HepG2 (cell line): ENCODE measurements around the gene FRMD4A.

Experiments
- CBFB ChIP-seq: sonication (generic); formaldehyde crosslinking; IDR thresholded peaks from 2 replicates; pipeline ENCODE4 v1.4.0; 2020; ENCODE audit warnings: missing genetic modification reagents
- ETV6 ChIP-seq: sonication (generic); formaldehyde crosslinking; conservative IDR thresholded peaks from 2 replicates; pipeline ENCODE4 v1.4.0; 2020; ENCODE audit warnings: missing genetic modification reagents
- MYC ChIP-seq: sonication (generic); formaldehyde crosslinking; IDR thresholded peaks from 2 replicates; pipeline ENCODE4 v1.9.0; 2021; ENCODE audit warnings: missing genetic modification reagents, borderline replicate concordance
- POLR2A ChIP-seq, 2 experiments: IDR thresholded peaks; 2 replicates each; pipeline ENCODE4 v1.6.1; 2011; ENCODE audit warnings: low read depth in 2 of 2, low read length in 2 of 2, mild to moderate bottlenecking in 1 of 2, moderate library complexity in 1 of 2; ENCODE audit not compliant: insufficient read depth in 1 of 2
- RAD21 ChIP-seq: fragments of 450-650 bp; formaldehyde crosslinking; IDR thresholded peaks from 2 replicates; pipeline ENCODE4 v1.5.0; 2020; ENCODE audit warnings: mild to moderate bottlenecking
- YY1 ChIP-seq: IDR thresholded peaks from 2 replicates; pipeline ENCODE4 v1.6.1; 2011; ENCODE audit warnings: low read length, low read depth, moderate library complexity, mild to moderate bottlenecking; ENCODE audit not compliant: insufficient read depth, insufficient replicate concordance
- ZC3H13 ChIP-seq: sonication (generic); formaldehyde crosslinking; IDR thresholded peaks from 2 replicates; pipeline ENCODE4 v1.8.1; 2023; ENCODE audit warnings: mild to moderate bottlenecking, missing genetic modification reagents, moderate library complexity
- ZNF224 ChIP-seq: sonication (generic); formaldehyde crosslinking; IDR thresholded peaks from 2 replicates; pipeline ENCODE4 v1.5.0; 2020; ENCODE audit warnings: mild to moderate bottlenecking, missing genetic modification reagents
- ZSCAN29 ChIP-seq: sonication (generic); formaldehyde crosslinking; conservative IDR thresholded peaks from 2 replicates; pipeline ENCODE4 v1.4.0; 2020; ENCODE audit warnings: mild to moderate bottlenecking, missing genetic modification reagents
- TF ChIP-seq, protein P1 (sequence below): sonication (generic); formaldehyde crosslinking; IDR thresholded peaks from 2 replicates; pipeline ENCODE4 v1.5.0; 2020; ENCODE audit warnings: mild to moderate bottlenecking, missing genetic modification reagents, moderate library complexity
- TF ChIP-seq, protein P2 (sequence below): sonication (generic); formaldehyde crosslinking; IDR thresholded peaks from 2 replicates; pipeline ENCODE4 v1.5.1; 2020; ENCODE audit warnings: mild to moderate bottlenecking, missing genetic modification reagents, moderate library complexity
- TF ChIP-seq, protein P3 (sequence below): IDR thresholded peaks from 2 replicates; pipeline ENCODE4 v1.6.1; 2016; ENCODE audit warnings: low read depth
- TF ChIP-seq, protein P4 (sequence below): sonication (generic); formaldehyde crosslinking; IDR thresholded peaks from 2 replicates; pipeline ENCODE4 v1.8.0; 2022; ENCODE audit warnings: missing genetic modification reagents, mild to moderate bottlenecking, borderline replicate concordance

DNA sequence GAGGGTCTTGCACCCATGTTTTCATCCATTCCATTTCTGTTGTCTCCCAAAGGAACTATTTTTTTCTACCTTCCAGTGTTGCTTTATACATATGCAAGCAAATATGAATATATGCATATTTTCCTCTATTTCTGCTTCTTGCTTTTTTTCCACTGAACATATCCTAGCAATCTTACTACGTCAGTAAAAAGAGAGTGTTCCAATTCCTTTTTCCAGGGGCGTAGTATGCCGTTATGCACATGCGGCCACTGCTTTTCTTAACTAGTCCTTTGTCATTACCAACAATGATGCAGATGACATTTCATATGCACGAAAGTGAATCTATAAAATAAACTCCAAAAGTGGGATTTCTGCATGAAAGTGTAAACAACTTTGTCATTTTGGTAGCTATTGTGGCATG, 40.2 kb upstream of the FRMD4A start:
- no peak for TF ChIP-seq ZC3H13 (CRISPR knock-in tag)
- no peak for TF ChIP-seq YY1
- TF ChIP-seq, protein P1, sequence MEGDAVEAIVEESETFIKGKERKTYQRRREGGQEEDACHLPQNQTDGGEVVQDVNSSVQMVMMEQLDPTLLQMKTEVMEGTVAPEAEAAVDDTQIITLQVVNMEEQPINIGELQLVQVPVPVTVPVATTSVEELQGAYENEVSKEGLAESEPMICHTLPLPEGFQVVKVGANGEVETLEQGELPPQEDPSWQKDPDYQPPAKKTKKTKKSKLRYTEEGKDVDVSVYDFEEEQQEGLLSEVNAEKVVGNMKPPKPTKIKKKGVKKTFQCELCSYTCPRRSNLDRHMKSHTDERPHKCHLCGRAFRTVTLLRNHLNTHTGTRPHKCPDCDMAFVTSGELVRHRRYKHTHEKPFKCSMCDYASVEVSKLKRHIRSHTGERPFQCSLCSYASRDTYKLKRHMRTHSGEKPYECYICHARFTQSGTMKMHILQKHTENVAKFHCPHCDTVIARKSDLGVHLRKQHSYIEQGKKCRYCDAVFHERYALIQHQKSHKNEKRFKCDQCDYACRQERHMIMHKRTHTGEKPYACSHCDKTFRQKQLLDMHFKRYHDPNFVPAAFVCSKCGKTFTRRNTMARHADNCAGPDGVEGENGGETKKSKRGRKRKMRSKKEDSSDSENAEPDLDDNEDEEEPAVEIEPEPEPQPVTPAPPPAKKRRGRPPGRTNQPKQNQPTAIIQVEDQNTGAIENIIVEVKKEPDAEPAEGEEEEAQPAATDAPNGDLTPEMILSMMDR (CRISPR knock-in tag): no peak
- TF ChIP-seq ETV6 (CRISPR knock-in tag): no peak
- TF ChIP-seq ZSCAN29 (CRISPR knock-in tag): no peak
- TF ChIP-seq, protein P2, sequence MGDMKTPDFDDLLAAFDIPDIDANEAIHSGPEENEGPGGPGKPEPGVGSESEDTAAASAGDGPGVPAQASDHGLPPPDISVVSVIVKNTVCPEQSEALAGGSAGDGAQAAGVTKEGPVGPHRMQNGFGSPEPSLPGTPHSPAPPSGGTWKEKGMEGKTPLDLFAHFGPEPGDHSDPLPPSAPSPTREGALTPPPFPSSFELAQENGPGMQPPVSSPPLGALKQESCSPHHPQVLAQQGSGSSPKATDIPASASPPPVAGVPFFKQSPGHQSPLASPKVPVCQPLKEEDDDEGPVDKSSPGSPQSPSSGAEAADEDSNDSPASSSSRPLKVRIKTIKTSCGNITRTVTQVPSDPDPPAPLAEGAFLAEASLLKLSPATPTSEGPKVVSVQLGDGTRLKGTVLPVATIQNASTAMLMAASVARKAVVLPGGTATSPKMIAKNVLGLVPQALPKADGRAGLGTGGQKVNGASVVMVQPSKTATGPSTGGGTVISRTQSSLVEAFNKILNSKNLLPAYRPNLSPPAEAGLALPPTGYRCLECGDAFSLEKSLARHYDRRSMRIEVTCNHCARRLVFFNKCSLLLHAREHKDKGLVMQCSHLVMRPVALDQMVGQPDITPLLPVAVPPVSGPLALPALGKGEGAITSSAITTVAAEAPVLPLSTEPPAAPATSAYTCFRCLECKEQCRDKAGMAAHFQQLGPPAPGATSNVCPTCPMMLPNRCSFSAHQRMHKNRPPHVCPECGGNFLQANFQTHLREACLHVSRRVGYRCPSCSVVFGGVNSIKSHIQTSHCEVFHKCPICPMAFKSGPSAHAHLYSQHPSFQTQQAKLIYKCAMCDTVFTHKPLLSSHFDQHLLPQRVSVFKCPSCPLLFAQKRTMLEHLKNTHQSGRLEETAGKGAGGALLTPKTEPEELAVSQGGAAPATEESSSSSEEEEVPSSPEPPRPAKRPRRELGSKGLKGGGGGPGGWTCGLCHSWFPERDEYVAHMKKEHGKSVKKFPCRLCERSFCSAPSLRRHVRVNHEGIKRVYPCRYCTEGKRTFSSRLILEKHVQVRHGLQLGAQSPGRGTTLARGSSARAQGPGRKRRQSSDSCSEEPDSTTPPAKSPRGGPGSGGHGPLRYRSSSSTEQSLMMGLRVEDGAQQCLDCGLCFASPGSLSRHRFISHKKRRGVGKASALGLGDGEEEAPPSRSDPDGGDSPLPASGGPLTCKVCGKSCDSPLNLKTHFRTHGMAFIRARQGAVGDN: no peak
- TF ChIP-seq ZNF224 (CRISPR knock-in tag): no peak
- TF ChIP-seq, protein P3, sequence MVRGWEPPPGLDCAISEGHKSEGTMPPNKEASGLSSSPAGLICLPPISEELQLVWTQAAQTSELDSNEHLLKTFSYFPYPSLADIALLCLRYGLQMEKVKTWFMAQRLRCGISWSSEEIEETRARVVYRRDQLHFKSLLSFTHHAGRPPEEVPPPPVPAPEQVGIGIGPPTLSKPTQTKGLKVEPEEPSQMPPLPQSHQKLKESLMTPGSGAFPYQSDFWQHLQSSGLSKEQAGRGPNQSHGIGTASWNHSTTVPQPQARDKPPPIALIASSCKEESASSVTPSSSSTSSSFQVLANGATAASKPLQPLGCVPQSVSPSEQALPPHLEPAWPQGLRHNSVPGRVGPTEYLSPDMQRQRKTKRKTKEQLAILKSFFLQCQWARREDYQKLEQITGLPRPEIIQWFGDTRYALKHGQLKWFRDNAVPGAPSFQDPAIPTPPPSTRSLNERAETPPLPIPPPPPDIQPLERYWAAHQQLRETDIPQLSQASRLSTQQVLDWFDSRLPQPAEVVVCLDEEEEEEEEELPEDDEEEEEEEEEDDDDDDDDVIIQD (CRISPR knock-in tag): no peak
- TF ChIP-seq, protein P4, sequence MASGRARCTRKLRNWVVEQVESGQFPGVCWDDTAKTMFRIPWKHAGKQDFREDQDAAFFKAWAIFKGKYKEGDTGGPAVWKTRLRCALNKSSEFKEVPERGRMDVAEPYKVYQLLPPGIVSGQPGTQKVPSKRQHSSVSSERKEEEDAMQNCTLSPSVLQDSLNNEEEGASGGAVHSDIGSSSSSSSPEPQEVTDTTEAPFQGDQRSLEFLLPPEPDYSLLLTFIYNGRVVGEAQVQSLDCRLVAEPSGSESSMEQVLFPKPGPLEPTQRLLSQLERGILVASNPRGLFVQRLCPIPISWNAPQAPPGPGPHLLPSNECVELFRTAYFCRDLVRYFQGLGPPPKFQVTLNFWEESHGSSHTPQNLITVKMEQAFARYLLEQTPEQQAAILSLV (CRISPR knock-in tag): no peak
- TF ChIP-seq MYC (CRISPR knock-in tag): no peak
- TF ChIP-seq RAD21: no peak
- TF ChIP-seq CBFB (CRISPR knock-in tag): no peak
- no peak for TF ChIP-seq POLR2A (IDR thresholded peaks at IDR 0.05; ENCODE audit: insufficient read depth in 1 of 2, low read depth in 2 of 2, low read length in 2 of 2)
